IPS-18c (cell line): Measurements from ENCODE around the gene RTKN.
"Not testable (repeated sequence)": the region's sequence is repeated elsewhere in the genome, so short reads cannot be mapped to it uniquely, and the experiment has no call there.

Experiments used
- H3K4me3 ChIP-seq: 2 replicates; pipeline ENCODE4 v1.7.0; 2013; ENCODE audit warnings: low read depth, mild to moderate bottlenecking, low read length, moderate library complexity; ENCODE audit not compliant: insufficient read depth
- H3K9me3 ChIP-seq: one replicate; pipeline ENCODE4 v1.6.1; 2013; ENCODE audit warnings: mild to moderate bottlenecking, low read length, moderate library complexity; ENCODE audit not compliant: control insufficient read depth, insufficient read depth

RTKN gene, protein sequence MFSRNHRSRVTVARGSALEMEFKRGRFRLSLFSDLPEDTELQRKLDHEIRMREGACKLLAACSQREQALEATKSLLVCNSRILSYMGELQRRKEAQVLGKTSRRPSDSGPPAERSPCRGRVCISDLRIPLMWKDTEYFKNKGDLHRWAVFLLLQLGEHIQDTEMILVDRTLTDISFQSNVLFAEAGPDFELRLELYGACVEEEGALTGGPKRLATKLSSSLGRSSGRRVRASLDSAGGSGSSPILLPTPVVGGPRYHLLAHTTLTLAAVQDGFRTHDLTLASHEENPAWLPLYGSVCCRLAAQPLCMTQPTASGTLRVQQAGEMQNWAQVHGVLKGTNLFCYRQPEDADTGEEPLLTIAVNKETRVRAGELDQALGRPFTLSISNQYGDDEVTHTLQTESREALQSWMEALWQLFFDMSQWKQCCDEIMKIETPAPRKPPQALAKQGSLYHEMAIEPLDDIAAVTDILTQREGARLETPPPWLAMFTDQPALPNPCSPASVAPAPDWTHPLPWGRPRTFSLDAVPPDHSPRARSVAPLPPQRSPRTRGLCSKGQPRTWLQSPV

GRCh38 chr2:74441690-74442482 is at the start of gene RTKN:
Gene RTKN (minus strand): TSS chr2:74441937. CDS start chr2:74441816, 121 bp downstream.
- peak within 1 kb of the TSS; percentile 92 for H3K4me3 ChIP-seq
- H3K9me3 ChIP-seq: no peaks in the 10 kb centered on the region

GRCh38 chr2:74489906-74490305 is 48.2 kb upstream of the RTKN start:
- Histone ChIP-seq H3K9me3 (no peaks in the 10 kb centered on the region), H3K4me3 (no peak overlapping the region)

- no peak overlapping the region for H3K4me3 ChIP-seq
These were observed 47.1 kb upstream of the RTKN start for GRCh38 chr2:74488643-74489481.

GRCh38 chr2:74486141-74486540 is 44.4 kb upstream of the RTKN start:
- Histone ChIP-seq H3K9me3 (no peaks in the 10 kb centered on the region), H3K4me3 (no peak overlapping the region)

More at GRCh38 chr2:74488643-74489481, 47.1 kb upstream of the RTKN start:
- no peaks in the 10 kb centered on the region for H3K9me3 ChIP-seq

DNA sequence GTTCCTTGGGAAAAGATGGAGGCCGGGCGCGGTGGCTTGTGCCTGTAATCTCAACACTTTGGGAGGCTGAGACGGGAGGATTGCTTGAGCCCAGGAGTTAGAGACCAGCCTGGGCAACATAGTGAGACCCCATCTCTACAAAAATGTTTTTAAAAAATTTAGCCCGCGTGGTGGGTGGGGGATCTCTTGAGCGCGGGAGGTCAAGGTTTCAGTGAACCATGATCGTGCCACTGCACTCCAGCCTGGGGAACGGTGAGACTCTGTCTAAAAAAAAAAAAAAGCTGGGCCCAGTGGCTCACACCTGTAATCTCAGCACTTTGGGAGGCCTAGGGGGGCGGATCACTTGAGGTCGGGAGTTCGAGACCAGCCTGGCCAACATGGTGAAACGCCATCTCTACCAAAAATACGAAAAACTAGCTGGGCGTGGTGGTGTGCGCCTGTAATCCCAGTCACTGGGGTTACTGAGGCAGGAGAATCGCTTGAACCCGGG is 42.0 kb upstream of the RTKN start:
- H3K9me3 ChIP-seq: not testable (repeated sequence)
- peak overlapping the region; percentile 87 for H3K4me3 ChIP-seq

- Histone ChIP-seq H3K4me3 (peak within 1 kb of the TSS; percentile 87), H3K9me3 (no peaks in the 10 kb centered on the region)
These were observed 41.3 kb upstream of the RTKN start, which contains the start of the genes CCDC142 and TTC31 for GRCh38 chr2:74482801-74483674. Gene CCDC142 (minus strand): TSS chr2:74482998. CDS start chr2:74482837, 161 bp downstream. Gene TTC31 (plus strand): TSS chr2:74483081. CDS start chr2:74483096, 15 bp downstream.

- H3K4me3 ChIP-seq: peak overlapping the region; percentile 87
- H3K9me3 ChIP-seq: no peaks in the 10 kb centered on the region
These were observed 40.4 kb upstream of the RTKN start for GRCh38 chr2:74481961-74482800.

GRCh38 chr2:74481431-74481830 is 39.7 kb upstream of the RTKN start:
- H3K9me3 ChIP-seq: no peaks in the 10 kb centered on the region
- peak overlapping the region; percentile 87 for H3K4me3 ChIP-seq

- H3K4me3 ChIP-seq: no peak overlapping the region
These were observed 33.2 kb upstream of the RTKN start for GRCh38 chr2:74474899-74475298.

DNA sequence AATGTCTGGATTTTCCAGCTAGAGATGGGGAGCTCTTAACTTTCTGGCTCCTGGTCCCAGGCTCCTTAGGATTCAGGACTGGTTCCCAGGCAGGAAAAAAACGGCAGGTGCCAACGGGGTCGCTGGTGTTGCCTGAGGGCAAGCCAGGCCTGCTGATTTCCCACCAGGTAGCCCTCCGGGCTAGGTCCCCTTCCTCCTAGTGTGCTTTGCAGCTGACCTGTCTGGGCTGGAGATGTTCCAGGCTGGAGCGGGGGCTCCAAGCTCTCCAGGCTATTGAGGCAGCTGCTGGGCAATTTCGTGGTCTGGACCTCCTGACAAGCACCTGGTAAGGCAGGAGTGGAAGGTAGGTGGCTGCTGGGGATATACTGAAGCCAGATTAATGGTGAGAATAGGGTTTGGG is 32.7 kb upstream of the RTKN start:
- Histone ChIP-seq H3K9me3 (no peaks in the 10 kb centered on the region), H3K4me3 (no peak overlapping the region)

More at GRCh38 chr2:74474899-74475298, 33.2 kb upstream of the RTKN start:
- H3K9me3 ChIP-seq: no peaks in the 10 kb centered on the region

DNA sequence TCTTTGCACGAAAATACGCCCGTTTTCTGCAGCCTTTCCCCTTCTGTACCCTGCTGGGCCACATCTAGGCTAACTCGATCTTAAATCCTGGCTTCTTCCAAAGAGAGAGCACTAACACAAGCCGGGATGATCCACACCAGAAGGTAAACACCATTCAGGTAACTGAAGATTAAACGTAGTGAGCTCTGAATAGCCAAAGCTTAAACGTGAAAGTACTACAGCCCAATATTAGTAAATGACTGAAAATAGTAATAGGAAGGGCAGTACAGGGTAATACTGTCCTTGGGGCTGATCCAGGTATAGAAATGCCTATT is 31.2 kb upstream of the RTKN start:
- H3K4me3 ChIP-seq: peak overlapping the region; percentile 99
- no peaks in the 10 kb centered on the region for H3K9me3 ChIP-seq

GRCh38 chr2:74472086-74472944 is 30.6 kb upstream of the RTKN start, which contains the start of gene MRPL53:
Gene MRPL53 (minus strand): TSS chr2:74472680. CDS start chr2:74472660, 20 bp downstream.
- Histone ChIP-seq H3K9me3 (no peaks in the 10 kb centered on the region), H3K4me3 (peak within 1 kb of the TSS; percentile 99)

DNA sequence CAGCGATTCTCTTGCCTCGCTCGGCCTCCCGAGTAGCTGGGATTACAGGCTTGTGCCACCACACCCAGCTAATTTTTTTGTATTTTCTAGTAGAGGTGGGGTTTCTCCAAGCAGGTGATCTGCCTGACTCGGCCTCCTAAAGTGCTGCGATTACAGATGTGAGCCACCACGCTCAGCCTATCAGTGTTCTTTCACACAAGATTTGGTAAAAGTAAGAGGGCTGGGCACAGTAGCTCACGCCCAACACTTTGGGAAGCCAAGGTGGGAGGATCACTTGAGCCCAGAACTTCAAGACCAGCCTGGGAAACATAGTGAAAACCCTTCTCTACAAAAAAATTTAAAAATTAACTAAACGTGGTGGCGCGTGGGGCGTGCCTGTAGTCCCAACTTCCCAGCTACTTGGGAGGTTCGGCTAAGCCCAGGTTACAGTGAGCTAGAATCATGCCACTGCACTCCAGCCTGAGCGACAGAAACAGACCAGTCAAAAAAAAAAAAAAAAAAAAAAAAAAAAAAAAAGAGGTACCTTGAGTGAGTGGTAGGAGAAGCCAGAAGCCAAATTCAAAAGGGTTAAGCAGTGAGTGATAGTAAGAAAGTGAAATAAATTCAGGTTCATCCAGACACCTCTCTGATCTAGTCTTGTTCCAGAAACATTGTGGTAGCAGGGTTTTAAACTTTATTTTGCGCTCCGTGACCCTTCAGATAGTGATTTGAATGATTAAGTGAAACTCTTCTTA is 29.8 kb upstream of the RTKN start:
- Histone ChIP-seq H3K4me3 (peak overlapping the region; percentile 99), H3K9me3 (no peaks in the 10 kb centered on the region)

GRCh38 chr2:74470742-74471141 is 29.0 kb upstream of the RTKN start:
- H3K9me3 ChIP-seq, H3K4me3 ChIP-seq: not testable (repeated sequence)
